CD4-positive, CD25-positive, alpha-beta regulatory T cell (primary cell): ENCODE data around the gene EGFL8. TPM values are rescaled to one million over a fixed set of nuclear protein-coding genes. Genes with fewer than 3 reads are reported as not detected.

Experiments used
- ATAC-seq, 2 donors: fragments of 150-1000 bp; cut with Tn5 transposase; one replicate each; pipeline ENCODE4 v1.10.0; 2021; ENCODE audit warnings: low read depth in 2 of 2, moderate number of reproducible peaks in 2 of 2, moderate library complexity in 1 of 2
- DNase-seq, 3 donors: peaks; one replicate each; pipeline versions ENCODE4 v3.0.0 to v3.0.0-alpha.2; 2012 to 2022; ENCODE audit warnings: mixed read lengths in 1 of 3
- H3K27ac ChIP-seq: one replicate; pipeline ENCODE4 v1.7.0; 2013; ENCODE audit warnings: mild to moderate bottlenecking, low read length; ENCODE audit not compliant: insufficient read depth, poor library complexity, severe bottlenecking
- H3K27me3 ChIP-seq: one replicate; pipeline ENCODE4 v1.7.0; 2013; ENCODE audit warnings: low read length; ENCODE audit not compliant: control insufficient read depth, insufficient read depth
- H3K36me3 ChIP-seq: one replicate; pipeline ENCODE4 v1.7.0; 2013; ENCODE audit warnings: mild to moderate bottlenecking, low read length, moderate library complexity; ENCODE audit not compliant: control insufficient read depth, insufficient read depth
- H3K4me1 ChIP-seq: 2 replicates; pipeline ENCODE4 v1.7.0; 2013; ENCODE audit warnings: mild to moderate bottlenecking, low read length; ENCODE audit not compliant: insufficient read depth, control insufficient read depth, poor library complexity, severe bottlenecking
- H3K4me3 ChIP-seq: one replicate; pipeline ENCODE4 v1.7.0; 2013; ENCODE audit warnings: low read depth, mild to moderate bottlenecking, low read length, moderate library complexity
- H3K9me3 ChIP-seq, 2 experiments: 1 replicate in 1 of 2; 2 replicates in 1 of 2; pipeline ENCODE4 v1.7.0; 2013; ENCODE audit warnings: low read length in 2 of 2, mild to moderate bottlenecking in 1 of 2, moderate library complexity in 1 of 2; ENCODE audit not compliant: control insufficient read depth in 2 of 2
- H3K27ac Mint-ChIP-seq, 3 donors: one replicate each; pipeline ENCODE4 v1.8.0; 2020 to 2022; ENCODE audit warnings: mild to moderate bottlenecking in 3 of 3, mixed read lengths in 3 of 3, moderate library complexity in 2 of 3
- H3K27me3 Mint-ChIP-seq: one replicate; pipeline ENCODE4 v1.8.0; 2022; ENCODE audit warnings: mild to moderate bottlenecking, mixed read lengths
- H3K36me3 Mint-ChIP-seq: one replicate; pipeline ENCODE4 v1.8.0; 2020; ENCODE audit warnings: mixed read lengths
- H3K4me1 Mint-ChIP-seq, 4 donors: one replicate each; pipeline ENCODE4 v1.8.0; 2020 to 2022; ENCODE audit warnings: mixed read lengths in 4 of 4, mild to moderate bottlenecking in 1 of 4
- H3K4me3 Mint-ChIP-seq, 4 donors: one replicate each; pipeline ENCODE4 v1.8.0; 2020 to 2022; ENCODE audit warnings: mild to moderate bottlenecking in 4 of 4, mixed read lengths in 4 of 4, moderate library complexity in 3 of 4
- H3K9me3 Mint-ChIP-seq, 7 donors: one replicate each; pipeline ENCODE4 v1.8.0; 2020 to 2022; ENCODE audit warnings: mixed read lengths in 7 of 7, mild to moderate bottlenecking in 3 of 7, moderate library complexity in 2 of 7
- polyA plus RNA-seq, 4 donors: library from polyadenylated mRNA; unstranded; fragments of 300-500 nt; fragmentation: Illumina TruSeq; gene quantifications; one replicate each; pipeline ENCODE4 v1.2.3, GENCODE V29; 2021
- total RNA-seq: library from RNA; stranded (reverse); gene quantifications from one replicate; pipeline ENCODE4 v1.2.3, GENCODE V29; 2022

EGFL8 gene
- total and polyA plus RNA-seq, 5 donors from 2014 or later: 0.60 to 9.9 TPM; not detected in 3

DNA sequence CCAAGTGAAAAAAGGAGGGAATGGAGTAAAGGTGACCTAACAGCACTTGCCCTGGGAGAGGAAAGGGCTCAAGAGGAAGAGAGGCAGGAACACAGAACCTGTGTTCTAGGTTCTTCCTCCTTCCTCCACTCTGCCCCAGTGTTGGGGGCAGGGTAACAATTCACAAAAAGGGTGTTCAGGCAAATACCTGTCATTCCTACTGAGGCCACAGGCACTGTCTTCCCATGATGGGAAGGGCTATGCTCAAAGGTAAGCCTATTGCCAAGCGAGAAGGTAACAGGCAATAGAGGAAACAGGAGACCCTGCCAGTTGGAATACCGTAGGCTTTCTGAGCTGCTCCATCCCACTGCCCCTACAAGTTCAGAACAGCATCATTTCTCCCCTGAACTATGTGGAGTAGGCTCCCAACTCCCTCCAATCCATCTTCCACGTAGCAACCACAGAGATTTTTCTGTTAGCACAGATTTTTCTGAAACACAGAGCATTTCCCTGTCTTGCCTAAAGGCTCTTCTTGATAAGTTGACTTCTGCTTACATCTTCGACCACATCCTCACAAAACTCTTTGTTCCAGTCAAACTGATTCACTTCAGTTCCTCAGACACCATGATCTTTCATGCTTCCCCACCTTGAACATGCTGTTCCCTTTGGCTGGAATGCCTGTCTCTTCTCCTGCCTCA, 8.8 kb downstream of the EGFL8 start:
- no peak for ATAC-seq
- H3K4me3 ChIP-seq: no peak overlapping the region
- H3K9me3 ChIP-seq: no peaks in the 10 kb centered on the region
- no peak for DNase-seq
- H3K4me3 Mint-ChIP-seq: peak overlapping the region; percentile 8 to 78 (median 52)
- H3K36me3 Mint-ChIP-seq: peaks cover 22% of the 10 kb centered on the region
- H3K27ac ChIP-seq: no peak overlapping the region
- no peaks in the 10 kb centered on the region for H3K9me3 Mint-ChIP-seq
- peaks cover 31% of the 10 kb centered on the region for H3K4me1 ChIP-seq
- H3K27me3 ChIP-seq: no peaks in the 10 kb centered on the region
- H3K27ac Mint-ChIP-seq: peak overlapping the region in 1 of 3 donors; percentile 74
- H3K4me1 Mint-ChIP-seq: peaks cover 6 to 71% (median 30%) of the 10 kb centered on the region in 4 donors
- H3K27me3 Mint-ChIP-seq: no peaks in the 10 kb centered on the region
- peaks cover 12% of the 10 kb centered on the region for H3K36me3 ChIP-seq

GRCh38 chr6:32174416-32174815, 10.0 kb downstream of the EGFL8 start:
- Histone ChIP-seq H3K9me3 (no peaks in the 10 kb centered on the region), H3K4me3 (peak overlapping the region; percentile 86), H3K4me1 (peaks cover 42% of the 10 kb centered on the region), H3K27ac (no peak overlapping the region), H3K27me3 (no peaks in the 10 kb centered on the region), H3K36me3 (peaks cover 12% of the 10 kb centered on the region)
- Mint-ChIP-seq H3K4me1 (peaks cover 6 to 79% (median 37%) of the 10 kb centered on the region in 4 donors), H3K36me3 (peaks cover 22% of the 10 kb centered on the region), H3K27ac (peak overlapping the region in 1 of 3 donors; percentile 78), H3K27me3 (no peaks in the 10 kb centered on the region), H3K9me3 (no peaks in the 10 kb centered on the region), H3K4me3 (peak overlapping the region; percentile 65 to 98 (median 87))
- DNase-seq: no peak
- no peak for ATAC-seq

GRCh38 chr6:32175322-32175710, 10.9 kb downstream of the EGFL8 start:
- Histone ChIP-seq H3K27me3 (no peaks in the 10 kb centered on the region), H3K4me1 (peaks cover 47% of the 10 kb centered on the region), H3K36me3 (peaks cover 5% of the 10 kb centered on the region), H3K4me3 (peak overlapping the region; percentile 86), H3K27ac (peak overlapping the region; percentile 97), H3K9me3 (no peaks in the 10 kb centered on the region)
- Mint-ChIP-seq H3K4me1 (peaks cover 6 to 84% (median 41%) of the 10 kb centered on the region in 4 donors), H3K36me3 (peaks cover 17% of the 10 kb centered on the region), H3K9me3 (no peaks in the 10 kb centered on the region), H3K27me3 (no peaks in the 10 kb centered on the region), H3K27ac (peak overlapping the region; percentile 78 to 95 (median 94)), H3K4me3 (peak overlapping the region; percentile 57 to 98 (median 94))
- no peak for ATAC-seq
- no peak for DNase-seq

- H3K4me1 ChIP-seq: peaks cover 47% of the 10 kb centered on the region
- Mint-ChIP-seq H3K4me3 (peak within 1 kb of the TSS; percentile 86 to 98 (median 98)), H3K4me1 (peaks cover 6 to 90% (median 45%) of the 10 kb centered on the region in 4 donors), H3K27me3 (no peaks in the 10 kb centered on the region), H3K36me3 (peaks cover 18% of the 10 kb centered on the region), H3K9me3 (no peaks in the 10 kb centered on the region), H3K27ac (peak within 1 kb of the TSS; percentile 95 to 98 (median 97))
- DNase-seq: peak; percentile 92 to 98 (median 95)
- H3K9me3 ChIP-seq: no peaks in the 10 kb centered on the region
- peaks cover 6% of the 10 kb centered on the region for H3K36me3 ChIP-seq
- ATAC-seq: peak; percentile 45 to 49
- H3K27me3 ChIP-seq: no peaks in the 10 kb centered on the region
- peak within 1 kb of the TSS; percentile 97 for H3K27ac ChIP-seq
- peak within 1 kb of the TSS; percentile 90 for H3K4me3 ChIP-seq
These were observed 11.5 kb downstream of the EGFL8 start, which contains the start of gene AGPAT1 for GRCh38 chr6:32175711-32176475. TSS of gene AGPAT1 (minus strand) at chr6:32176084. CDS start at chr6:32171496, 4,588 bp downstream.

DNA sequence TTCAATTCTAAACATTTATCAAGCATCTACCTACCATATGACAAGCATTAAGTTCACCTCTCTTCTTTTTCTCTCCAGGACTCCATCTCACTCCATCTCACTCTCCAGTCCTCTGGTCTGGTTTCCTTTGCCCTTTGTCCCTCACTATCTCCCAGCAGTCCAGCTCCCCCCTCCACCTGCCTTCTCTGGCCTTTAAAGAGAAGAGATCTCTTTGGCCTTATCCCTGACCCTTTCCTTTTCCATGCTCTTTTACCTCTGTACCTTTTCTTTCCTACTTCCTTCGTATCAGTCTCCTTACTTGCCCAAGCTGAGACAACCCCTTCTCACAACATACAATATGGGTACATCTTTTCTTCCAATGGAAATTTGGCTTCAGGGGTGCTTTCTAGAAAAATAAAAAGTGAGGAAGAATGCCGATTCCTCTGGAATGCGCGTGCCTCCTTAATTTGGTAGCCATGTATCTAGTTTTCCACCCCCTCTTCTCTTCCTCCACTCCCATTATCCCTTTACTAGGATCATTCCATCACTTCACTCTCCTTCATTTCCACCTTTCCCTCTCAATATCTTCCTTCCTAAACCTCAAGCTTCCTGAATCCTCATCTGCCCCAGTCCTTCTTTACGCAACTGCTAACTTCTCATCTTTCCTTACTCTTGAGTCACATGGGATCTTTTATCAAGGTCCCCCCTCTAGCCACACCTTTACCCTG, 12.2 kb downstream of the EGFL8 start:
- Mint-ChIP-seq H3K27me3 (no peaks in the 10 kb centered on the region), H3K9me3 (no peaks in the 10 kb centered on the region), H3K4me1 (peaks cover 6 to 89% (median 46%) of the 10 kb centered on the region in 4 donors), H3K27ac (peak overlapping the region; percentile 95 to 98 (median 97)), H3K36me3 (peaks cover 19% of the 10 kb centered on the region), H3K4me3 (peak overlapping the region; percentile 86 to 98 (median 98))
- Histone ChIP-seq H3K27me3 (no peaks in the 10 kb centered on the region), H3K4me3 (peak overlapping the region; percentile 90), H3K9me3 (no peaks in the 10 kb centered on the region), H3K36me3 (peaks cover 14% of the 10 kb centered on the region), H3K27ac (peak overlapping the region; percentile 97), H3K4me1 (peaks cover 47% of the 10 kb centered on the region)
- no peak for ATAC-seq
- DNase-seq: no peak

DNA sequence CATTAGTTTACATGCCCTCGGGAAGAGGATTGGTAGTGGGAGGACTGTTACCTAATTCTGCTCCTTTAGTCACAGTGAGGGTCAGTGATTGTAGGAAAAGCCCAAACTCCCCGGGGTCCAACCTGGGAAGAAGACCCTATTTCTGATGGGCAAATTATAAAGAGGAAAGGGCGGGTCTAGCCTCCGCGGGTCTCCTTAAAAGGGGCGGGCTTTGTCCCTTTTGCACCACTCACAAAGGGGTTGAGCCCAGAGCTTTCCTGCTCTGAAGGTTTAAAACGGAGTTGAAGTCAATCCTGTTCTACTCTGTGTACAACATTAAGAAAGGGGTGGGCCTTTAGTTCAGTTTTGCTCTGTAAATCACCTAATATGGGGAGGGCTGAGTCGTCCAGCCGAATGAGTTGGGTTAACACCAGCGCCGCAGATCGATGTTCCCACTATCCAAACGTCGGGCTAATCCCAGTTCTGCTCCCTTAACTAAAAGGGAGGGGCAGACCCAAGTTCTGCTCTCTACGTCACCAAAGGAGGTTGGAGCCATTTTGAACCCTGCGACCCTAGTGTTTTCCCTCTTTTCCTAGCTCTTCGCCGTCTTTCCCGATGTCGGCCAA, 12.9 kb downstream of the EGFL8 start:
- Mint-ChIP-seq H3K9me3 (no peaks in the 10 kb centered on the region), H3K4me1 (peaks cover 6 to 86% (median 46%) of the 10 kb centered on the region in 4 donors), H3K36me3 (peaks cover 19% of the 10 kb centered on the region), H3K27ac (peak overlapping the region; percentile 95 to 98 (median 97)), H3K27me3 (no peaks in the 10 kb centered on the region), H3K4me3 (peak overlapping the region; percentile 86 to 98 (median 98))
- H3K27me3 ChIP-seq: no peaks in the 10 kb centered on the region
- no peak for ATAC-seq
- peaks cover 47% of the 10 kb centered on the region for H3K4me1 ChIP-seq
- no peaks in the 10 kb centered on the region for H3K9me3 ChIP-seq
- DNase-seq: peak in 1 of 3 donors; percentile 75
- peak overlapping the region; percentile 90 for H3K4me3 ChIP-seq
- H3K36me3 ChIP-seq: peaks cover 14% of the 10 kb centered on the region
- H3K27ac ChIP-seq: peak overlapping the region; percentile 97
